Cerebellar cortex (tissue), 1 donor: ENCODE data around the gene AFF3.
"Not testable (repeated sequence)": the region's sequence is repeated elsewhere in the genome, so short reads cannot be mapped to it uniquely, and the experiment has no call there.

Experiments used
- DNase-seq: peaks from one replicate; pipeline ENCODE4 v3.0.0-alpha.2; 2015; ENCODE audit warnings: low spot score

The AFF3 gene

GRCh38 chr2:99550368-99550767 is 592.0 kb downstream of the AFF3 start:
- DNase-seq: no peak

- DNase-seq: no peak
Observed at GRCh38 chr2:99545604-99546003, 596.8 kb downstream of the AFF3 start.

- DNase-seq: no peak
Observed at GRCh38 chr2:99545066-99545465, 597.3 kb downstream of the AFF3 start.

- no peak for DNase-seq
Observed at GRCh38 chr2:99544608-99545007, 597.8 kb downstream of the AFF3 start.

- DNase-seq: no peak
Observed at GRCh38 chr2:99543247-99543646, 599.1 kb downstream of the AFF3 start.

- DNase-seq: no peak
Observed at GRCh38 chr2:99537910-99538485, 604.4 kb downstream of the AFF3 start.

GRCh38 chr2:99524056-99524455 is 618.3 kb downstream of the AFF3 start:
- DNase-seq: no peak

- no peak for DNase-seq
Observed at GRCh38 chr2:99522157-99522556, 620.2 kb downstream of the AFF3 start.

GRCh38 chr2:99520813-99521212 is 621.6 kb downstream of the AFF3 start:
- no peak for DNase-seq

- DNase-seq: no peak
Observed at GRCh38 chr2:99520195-99520594, 622.2 kb downstream of the AFF3 start.

GRCh38 chr2:99514357-99514756 is 628.0 kb downstream of the AFF3 start:
- no peak for DNase-seq

- DNase-seq: peak; percentile 97
Observed at GRCh38 chr2:99512181-99512591, 630.2 kb downstream of the AFF3 start.

- no peak for DNase-seq
Observed at GRCh38 chr2:99509387-99509786, 633.0 kb downstream of the AFF3 start.

GRCh38 chr2:99507937-99508818 is 634.2 kb downstream of the AFF3 start:
- peak; percentile 40 for DNase-seq

GRCh38 chr2:99504844-99505584 is 637.4 kb downstream of the AFF3 start:
- DNase-seq: no peak

- DNase-seq: not testable (repeated sequence)
Observed at GRCh38 chr2:99503662-99504416, 638.6 kb downstream of the AFF3 start.

- no peak for DNase-seq
Observed at GRCh38 chr2:99496021-99496420, 646.4 kb downstream of the AFF3 start.
